Nasal cavity respiratory epithelium epithelial cell of viscerocranial mucosa (primary cell): ENCODE data around the gene CACNA2D3. TPM values are rescaled to one million over a fixed set of nuclear protein-coding genes. Genes with fewer than 3 reads are reported as not detected.

Source experiments
- total RNA-seq: library from RNA; depleted of rRNA; stranded (reverse); fragments of >200 nt; gene quantifications from 2 replicates; pipeline ENCODE4 v1.2.3, GENCODE V29; 2014

CACNA2D3 gene
- 0.07 and 1.0 TPM in 2 replicates for total RNA-seq

GRCh38 chr3:54122324-54123002 is at the start of gene CACNA2D3:
CACNA2D3 (plus strand) TSS chr3:54122552.

GRCh38 chr3:54928046-54928770 is 805.9 kb downstream of the CACNA2D3 start, which contains the start of gene LRTM1:
LRTM1 (minus strand) TSS chr3:54928059; CDS start chr3:54927911, 148 bp downstream.

Other genes with a start within 250 kb of the CACNA2D3 start
- gene ACTR8, start 240.4 kb upstream of the CACNA2D3 start, total RNA-seq: 21.7 and 21.9 TPM in 2 replicates
- 13.5 and 33.8 TPM in 2 replicates for gene SELENOK, start 230.7 kb upstream of the CACNA2D3 start, total RNA-seq